Left renal pelvis (tissue), 4 donors: Measurements from ENCODE around the gene ACKR2. TPM values are rescaled to one million over a fixed set of nuclear protein-coding genes. Genes with fewer than 3 reads are reported as not detected.
"Not testable (repeated sequence)": the region's sequence is repeated elsewhere in the genome, so short reads cannot be mapped to it uniquely, and the experiment has no call there.

Experiments
- DNase-seq, 4 donors: peaks; one replicate each; pipeline ENCODE4 v3.0.0-alpha.2; 2013; ENCODE audit warnings: low read depth in 4 of 4, low spot score in 3 of 4
- polyA plus RNA-seq, 4 donors: library from polyadenylated mRNA; unstranded; fragments of 120-200 nt; gene quantifications; one replicate each; pipeline ENCODE4 v1.2.1, GENCODE V29; 2013; ENCODE audit not compliant: insufficient read length in 4 of 4

The ACKR2 gene
- polyA plus RNA-seq, 4 donors, result 1.2 to 3.5 (median 2.3) TPM

DNA sequence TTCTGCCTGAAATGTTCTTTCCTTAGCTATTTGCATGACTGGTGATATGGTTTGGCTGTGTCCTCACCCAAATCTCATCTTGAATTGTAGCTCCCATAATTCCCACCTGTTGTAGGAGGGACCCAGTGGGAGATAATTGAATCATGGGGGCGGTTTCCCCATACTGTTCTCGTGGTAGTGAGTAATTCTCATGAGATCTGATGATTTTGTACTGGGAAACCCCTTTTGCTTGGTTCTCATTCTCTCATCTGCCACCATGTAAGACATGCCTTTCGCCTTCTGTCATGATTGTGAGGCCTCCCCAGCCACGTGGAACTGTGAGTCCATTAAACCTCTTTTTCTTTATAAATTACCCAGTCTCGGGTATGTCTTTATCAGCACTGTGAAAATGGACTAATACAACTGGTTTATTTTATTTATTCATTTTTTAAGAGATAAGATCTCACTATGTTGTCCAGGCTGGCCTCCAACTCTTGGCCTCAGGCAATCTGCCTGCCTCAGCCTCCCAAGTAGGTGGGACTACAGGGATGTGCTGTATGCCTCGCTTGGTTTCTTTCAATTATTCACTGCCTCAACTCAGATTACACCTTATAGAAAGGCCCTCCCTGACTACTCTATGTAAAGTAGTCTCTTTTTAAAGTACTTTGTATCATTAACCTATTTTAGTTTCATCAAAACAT, 74.1 kb downstream of the ACKR2 start:
- DNase-seq, result not testable (repeated sequence)

DNA sequence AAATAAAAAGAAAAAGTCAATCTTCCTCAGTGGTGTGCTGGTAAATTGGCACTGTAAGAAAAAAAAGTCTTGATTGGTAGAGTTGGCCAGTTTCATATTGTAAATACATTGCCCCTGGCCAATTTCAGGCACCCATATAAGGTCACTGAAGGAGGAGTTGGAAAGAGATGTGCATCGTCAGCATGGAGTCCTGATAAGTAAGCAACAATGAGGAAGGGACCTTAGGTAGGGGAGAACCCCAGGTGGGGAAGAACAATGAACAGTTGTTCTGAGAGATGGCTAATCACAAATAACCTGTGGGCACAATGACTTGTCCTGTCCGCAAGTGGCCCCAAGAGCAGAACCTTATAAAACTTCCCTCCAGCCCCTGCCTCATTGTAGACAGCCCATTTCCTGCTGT, 75.1 kb downstream of the ACKR2 start:
- DNase-seq, result no peak

DNA sequence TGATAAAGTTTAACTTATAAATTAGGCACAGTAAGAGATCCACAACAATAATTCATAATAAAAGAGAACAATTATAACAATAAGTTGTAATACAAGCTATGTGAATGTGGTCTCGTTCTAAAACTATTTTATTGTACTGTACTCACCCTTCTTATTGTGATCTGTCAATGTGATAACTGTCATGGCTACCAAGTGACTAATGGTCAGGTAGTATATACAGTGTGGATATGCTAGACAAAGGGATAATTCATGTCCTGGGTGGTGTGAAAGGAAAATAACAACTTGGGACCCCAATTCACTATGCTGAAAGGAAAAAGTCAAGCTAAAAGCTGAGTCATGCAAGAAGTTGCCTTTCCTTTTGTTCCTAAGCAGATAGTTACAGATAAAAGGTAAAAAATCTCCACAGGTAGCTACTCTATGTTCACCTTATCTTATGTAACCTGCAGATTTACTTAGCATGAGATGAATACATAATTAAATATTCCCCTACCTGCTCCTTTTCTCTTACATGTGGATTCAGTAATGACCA, 77.1 kb downstream of the ACKR2 start:
- DNase-seq, result no peak

DNA sequence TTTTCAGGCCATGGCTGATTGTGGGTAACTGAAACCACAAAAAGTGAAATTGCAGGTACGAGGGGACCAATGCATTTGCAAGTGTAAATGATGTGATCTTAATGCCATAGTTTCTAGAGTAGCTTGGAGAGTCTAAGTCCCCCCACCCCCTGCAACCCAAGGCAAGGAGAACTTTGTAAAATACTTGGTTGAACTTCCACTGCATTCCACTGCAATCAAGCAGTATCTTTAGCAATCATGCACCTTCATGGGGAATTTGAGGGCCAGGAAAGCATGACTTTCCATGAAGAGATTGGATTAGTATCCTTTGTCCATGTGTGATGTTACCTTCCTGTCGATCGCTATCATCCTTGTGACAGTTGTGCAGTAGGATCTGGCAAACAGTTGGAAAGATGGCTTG, 77.8 kb downstream of the ACKR2 start:
- no peak for DNase-seq

DNA sequence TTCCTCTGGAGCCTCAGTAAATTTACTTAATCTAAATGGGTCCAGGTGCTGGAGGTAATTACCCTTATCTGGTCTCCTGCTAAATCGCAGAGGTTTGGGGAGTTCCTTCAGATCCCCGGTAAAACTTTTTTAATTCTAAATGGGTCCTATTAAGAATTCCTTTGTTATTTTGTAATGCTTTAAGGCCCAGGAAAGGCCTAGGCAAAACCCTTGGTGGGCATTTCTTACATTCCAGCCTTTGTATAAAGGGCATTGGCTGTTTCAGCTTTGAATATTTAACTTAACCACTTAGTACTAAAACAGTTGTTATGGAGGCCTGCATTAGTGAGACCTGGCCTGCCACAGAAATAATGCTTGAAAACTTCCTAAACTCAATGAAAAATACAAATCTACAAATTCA, 81.8 kb downstream of the ACKR2 start:
- no peak for DNase-seq

DNA sequence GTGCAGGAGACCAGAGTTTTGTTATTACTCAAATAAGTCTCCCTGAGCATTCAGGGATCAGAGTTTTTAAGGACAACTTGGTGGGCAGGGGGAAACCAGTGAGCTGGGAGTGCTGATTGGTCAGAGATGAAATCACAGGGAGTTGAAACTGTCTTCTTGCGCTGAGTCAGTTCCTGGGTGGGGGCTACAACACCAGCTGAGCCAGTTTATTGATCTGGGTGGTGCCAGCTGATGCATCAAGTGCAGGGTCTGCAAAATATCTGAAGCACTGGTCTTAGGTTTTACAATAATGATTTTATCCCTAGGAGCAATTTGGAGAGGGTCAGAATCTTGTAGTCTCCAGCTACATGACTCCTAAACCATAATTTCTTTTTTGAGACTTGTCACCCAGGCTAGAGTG, 82.9 kb downstream of the ACKR2 start:
- no peak for DNase-seq

DNA sequence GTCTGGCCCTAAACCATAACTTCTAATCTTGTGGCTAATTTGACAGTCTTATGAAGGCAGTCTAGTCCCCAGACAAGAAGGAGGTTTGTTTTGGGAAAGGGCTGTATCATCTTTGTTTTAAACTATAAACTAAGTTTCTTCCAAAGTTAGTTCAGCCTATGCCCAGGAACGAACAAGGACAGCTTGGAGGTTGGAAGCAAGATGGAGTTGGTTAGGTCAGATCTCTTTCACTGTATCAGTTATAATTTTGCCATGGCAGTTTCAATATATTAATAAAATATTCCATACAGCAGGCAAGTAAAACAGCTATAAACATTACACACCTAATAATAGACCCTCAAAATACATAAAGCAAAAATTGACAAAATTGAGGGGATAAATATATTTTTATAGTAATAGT, 83.6 kb downstream of the ACKR2 start:
- DNase-seq, result no peak

DNA sequence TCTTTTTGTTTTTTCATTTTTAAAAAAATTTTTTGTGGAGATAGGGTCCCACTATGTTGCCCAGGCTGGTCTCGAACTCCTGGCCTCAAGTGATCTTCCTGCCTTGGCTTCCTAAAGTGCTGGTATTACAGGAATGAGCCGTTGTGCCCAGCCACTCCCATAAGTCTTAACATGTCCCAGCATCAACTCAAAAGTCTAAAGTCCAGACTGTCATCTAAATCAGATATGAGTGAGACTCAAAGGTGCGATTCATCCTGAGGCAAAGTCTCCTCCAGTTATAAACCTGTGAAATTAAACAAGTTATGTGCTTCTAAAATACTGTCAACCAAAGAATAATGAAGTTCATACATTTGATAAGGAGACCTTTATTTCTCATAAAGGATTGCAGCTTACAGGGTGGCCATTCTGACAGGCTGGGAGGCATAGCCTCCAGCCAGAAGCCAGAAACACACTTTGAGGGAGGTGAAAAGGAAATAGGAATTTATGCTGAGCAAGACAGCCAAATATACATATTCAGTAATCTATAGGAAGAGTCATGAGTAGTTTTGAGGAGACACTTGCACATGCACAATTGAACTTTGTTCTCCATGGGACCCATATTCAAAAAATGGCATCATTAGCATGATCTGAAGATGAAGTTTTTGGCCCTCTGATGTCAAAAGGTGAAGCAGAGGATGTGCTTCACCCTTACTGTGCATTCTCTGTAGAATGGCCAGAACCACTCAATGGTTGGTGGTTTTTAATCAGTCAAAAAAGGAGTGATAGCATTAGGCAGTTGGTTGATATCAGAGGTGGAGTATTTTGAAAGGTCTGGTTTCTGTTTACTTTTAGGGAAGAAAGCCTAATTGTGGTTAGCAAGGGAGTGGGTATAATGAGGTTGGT, 85.7 kb downstream of the ACKR2 start:
- DNase-seq, result no peak

DNA sequence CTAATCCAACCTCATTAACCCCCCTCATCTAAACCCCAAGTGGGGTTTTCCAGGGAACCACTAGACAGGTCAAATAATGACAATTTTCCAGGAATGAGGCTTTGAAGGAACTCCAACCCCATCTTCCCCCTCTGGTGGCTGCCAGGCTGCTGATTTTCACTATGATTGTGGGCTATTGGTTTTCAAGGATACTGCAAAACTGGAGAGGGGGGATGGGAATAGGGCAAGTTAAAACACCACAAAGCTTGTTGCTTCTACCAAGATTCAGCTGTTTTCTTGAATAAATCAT, 86.3 kb downstream of the ACKR2 start:
- no peak for DNase-seq

DNA sequence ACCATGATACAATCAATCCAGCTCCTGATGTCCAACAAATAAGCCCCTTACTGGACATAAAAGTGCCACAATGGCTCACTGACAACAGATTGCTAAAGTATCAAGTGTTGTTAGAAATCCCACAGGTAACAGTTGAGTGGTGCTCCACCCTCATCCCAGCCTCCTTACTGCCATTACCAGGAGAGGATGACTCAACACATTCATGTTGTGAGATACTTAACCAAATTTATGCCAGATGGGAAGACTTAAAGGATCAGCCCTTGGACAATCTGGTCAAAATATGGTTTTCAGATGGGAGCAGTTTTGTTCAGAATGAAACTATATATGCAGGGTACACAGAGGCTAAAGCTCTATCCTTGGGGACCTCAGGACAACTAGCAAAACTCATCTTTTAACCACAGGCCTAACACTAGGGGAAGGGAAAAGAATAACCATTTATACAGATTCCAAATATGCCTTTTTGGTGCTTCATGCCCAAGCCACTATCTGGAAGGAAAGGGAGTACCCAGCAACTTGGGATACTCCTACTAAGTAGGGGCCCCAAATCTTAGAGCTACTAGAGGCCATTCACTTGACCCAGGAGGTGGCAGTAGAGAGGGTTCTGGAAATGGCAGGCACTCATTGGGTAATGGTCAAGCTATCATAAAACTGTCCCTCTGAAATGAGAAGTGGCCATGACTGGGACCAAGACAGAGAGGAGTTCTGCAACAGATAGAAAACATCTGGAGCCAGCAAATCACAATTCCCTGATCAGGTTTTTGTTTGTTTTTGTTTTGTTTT, 89.8 kb downstream of the ACKR2 start:
- DNase-seq, result no peak

DNA sequence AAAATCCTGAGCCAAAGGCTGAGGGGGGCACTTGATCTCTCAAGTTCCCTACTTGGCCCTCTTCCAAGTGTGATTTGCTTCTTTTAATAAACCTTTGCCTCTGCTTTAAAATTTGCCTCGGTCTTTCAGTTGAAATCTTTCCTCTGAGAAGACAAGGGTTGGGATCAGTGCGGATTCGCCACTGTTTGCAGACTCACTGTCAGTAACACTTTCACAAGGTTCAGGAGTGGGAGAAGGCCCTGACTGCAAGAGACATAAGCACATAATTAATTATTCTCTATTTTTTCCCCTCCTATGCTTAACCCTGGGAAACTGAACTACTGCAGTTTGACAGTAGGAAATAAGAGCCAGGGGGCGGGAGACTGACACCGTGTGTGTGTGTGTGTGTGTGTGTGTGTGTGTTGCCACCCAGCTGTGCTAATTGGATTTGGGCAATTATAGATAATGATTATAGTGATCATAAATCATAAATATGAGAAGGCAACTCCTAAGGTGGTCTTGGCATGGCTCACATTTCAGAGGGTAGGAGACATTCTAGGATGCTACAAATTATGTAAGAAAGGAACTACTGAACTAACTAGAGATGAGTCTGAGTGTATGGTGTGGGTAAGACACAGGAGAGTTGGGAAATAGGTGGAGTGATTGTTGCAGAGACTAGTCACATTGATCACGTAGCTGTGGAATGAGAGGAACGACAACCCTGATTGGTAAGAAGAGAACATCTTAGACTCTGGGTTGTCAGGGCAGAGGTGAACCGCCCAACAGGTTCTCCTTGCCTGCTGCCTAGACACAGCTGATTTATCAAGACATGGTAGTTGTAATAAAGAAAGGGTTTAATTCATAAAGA, 91.2 kb downstream of the ACKR2 start:
- DNase-seq, result no peak

DNA sequence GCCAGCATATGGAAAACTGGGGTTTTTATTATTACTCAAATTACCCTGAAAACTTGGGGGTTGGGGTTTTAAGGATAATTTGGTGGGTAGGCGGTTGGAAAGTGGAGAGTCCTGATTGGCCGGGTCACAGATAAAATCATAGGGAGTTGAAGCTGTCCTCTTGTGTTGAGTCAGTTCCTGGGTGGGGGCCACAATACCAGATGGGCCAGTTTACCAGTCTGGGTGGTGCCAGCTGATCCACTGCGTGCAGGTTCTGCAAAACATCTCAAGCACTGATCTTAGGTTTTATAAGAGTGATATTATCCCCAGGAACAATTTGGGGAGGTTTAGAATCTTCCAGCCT, 91.8 kb downstream of the ACKR2 start:
- DNase-seq, result no peak

DNA sequence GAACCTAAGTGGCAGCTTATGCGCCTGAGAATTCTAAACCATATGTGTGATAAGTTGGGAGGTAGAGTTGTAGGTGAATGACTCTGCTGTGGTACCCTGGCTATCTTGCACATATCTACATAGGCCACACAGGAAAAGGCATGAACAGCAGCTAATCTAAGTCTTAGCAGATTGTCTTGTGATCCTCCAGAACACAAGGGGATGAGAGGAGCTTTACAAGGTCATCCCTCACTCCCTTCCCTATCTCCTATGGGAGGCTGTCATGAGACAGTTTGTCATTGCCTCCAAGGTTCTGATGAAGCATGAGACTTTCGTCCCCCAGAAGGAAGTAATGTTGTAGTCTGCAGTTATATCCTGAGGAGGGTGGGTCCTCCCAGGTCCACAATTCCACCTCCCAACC, 93.0 kb downstream of the ACKR2 start:
- DNase-seq, result no peak

DNA sequence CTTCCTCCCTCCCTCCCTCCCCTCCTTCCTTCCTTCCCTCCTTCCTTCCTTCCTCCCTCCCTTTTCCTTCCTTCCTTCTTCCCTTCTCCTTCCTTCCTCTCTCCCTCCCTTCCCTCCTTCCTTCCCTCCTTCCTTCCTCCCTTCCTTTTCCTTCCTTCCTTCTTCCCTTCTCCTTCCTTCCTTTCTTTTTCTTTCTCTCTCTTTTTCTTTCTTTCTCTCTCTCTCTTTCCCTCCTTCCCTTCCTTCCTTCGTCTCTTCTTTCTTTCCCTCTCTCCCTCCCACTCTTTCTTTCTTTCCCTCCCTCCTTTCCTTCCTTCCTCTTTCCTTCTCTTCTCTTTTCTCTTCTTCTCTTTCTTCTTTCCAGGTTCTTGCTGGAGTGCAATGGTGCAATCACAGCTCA, 94.8 kb downstream of the ACKR2 start:
- no peak for DNase-seq

DNA sequence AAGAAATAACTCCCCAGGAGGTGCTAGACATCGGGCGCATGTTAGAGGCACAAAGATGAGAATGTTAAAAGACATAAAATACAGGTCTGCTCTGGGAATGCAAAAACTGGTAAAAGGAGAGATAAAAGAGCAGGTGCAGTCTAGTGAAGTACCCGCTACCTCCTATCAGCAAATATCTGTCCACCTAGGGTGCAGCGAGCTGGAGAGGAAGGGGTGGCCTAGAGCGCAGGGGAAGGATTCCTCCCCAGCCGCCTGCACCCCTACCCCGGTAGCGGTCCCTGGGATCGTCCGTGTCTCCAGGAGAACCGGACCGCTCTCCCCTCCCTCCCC, 96.5 kb downstream of the ACKR2 start:
- no peak for DNase-seq

DNA sequence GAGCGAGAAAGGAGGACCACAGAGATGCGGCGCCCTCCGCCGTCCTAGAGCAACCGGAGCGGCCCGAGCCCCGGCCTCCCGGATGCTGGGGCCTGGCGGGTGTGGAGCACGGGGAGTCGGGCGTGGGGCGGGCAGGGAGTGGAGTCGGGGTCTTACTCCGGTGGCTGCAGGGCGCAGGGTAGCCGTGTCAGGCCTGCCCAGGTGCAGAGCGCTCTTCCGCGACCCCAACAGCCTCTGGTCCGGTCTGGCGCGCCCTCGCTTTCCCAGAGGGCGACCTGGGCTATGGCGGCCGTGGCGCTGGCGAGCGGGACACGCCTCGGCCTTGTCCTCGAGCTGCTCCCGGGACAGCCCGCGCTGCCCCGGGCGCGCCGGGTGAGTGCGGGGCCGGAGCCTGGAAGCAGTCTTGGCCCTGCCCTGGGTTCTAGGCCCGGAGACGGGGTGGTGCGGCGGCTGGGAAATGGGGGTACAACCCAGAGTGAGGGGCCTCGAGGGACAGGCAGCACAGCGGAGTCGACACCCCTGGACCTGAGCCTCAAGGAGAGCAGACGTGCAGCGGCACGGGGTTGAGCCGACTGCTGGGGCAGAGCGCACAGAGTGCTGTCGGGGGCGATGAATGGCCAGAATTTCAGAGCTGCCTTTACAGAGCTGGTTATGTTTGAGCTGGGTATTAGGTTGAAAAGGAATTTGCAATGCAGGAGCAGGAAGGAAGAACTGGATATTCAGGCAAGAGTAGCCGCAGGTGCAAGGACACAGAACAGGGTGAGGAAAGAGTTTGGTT, 97.0 kb downstream of the ACKR2 start, which contains the start of gene ZNF662:
ZNF662 (plus strand) TSS at position 73 of the 778 bp plus-strand sequence. CDS start 1,973 bp downstream, outside the sequence.
- DNase-seq, result peak in 3 of 4 donors; percentile 39 to 54 (median 44)

DNA sequence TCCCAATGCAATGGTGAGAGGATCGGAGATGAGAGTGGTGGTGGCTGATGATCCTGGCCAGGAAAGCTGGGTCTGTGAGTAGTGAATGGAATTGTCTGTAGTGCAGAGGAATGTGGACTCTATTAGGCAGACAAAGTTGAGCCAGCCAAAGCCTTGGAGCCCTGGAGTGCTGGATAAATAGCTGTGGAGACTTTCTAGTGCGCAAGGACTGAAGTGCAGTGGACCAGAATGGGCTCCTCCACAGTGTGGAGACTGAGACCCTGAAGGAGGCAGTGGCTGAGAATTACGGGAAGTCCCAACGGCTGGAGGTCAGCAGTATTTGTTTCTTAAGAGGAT, 97.6 kb downstream of the ACKR2 start:
- no peak for DNase-seq

DNA sequence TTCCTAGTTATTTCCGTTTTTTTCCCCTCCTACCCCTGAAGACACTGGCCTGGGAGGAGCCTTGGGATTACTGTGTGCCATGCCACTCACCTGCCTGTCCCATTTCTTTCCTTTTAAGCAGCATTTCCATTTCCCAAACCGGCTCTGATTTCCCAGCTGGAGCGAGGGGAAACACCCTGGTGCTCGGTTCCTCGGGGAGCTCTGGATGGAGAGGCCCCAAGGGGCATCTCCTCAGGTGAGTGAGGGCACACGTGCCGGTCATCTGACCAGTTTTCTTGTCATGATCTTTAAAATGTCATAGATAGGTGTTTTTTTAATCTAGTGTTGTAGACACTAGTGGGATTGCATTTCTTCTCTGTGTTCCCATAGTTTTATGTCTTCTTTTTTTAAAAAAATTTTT, 99.4 kb downstream of the ACKR2 start:
- DNase-seq, result no peak

DNA sequence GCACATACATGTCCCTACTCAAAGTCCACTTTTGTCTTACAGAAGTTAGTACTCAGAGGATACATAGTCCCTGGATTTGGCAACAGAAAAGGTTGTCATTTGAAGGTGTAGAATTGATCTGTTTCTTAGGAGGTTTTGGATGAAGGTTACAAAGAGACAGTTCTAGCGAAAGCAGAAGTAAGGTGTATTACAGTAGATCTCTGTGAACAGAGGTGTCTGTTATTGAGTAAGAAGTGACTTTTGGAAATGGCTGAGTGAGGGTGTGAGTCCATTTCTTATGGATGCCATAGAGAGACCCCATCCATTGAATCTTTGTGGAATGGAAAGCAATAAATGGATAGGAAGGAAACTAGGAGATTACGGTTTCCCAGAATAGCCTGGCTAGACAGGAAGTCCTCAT, 102.3 kb downstream of the ACKR2 start:
- no peak for DNase-seq
